ENCODE measurements around the gene PTPN9.

PTPN9 gene

GRCh38 chr15:75425966-75426500 lies 153.1 kb downstream of the PTPN9 start:
- no peak for TF ChIP-seq GATA2 (IDR thresholded peaks at IDR 0.05; ENCODE audit: low read depth, low read length)

GRCh38 chr15:75422554-75422953 lies 156.6 kb downstream of the PTPN9 start:
- no peak for TF ChIP-seq GATA3 (IDR thresholded peaks at IDR 0.05; ENCODE audit: low read depth, low read length)
- TF ChIP-seq GATA2 (IDR thresholded peaks at IDR 0.05; ENCODE audit: low read depth, low read length): no peak

GRCh38 chr15:75420698-75421097 lies 158.4 kb downstream of the PTPN9 start:
- TF ChIP-seq GATA2 (IDR thresholded peaks at IDR 0.05; ENCODE audit: low read depth, low read length): no peak
- TF ChIP-seq GATA3 (IDR thresholded peaks at IDR 0.05; ENCODE audit: low read depth, low read length): no peak

- no peak for TF ChIP-seq GATA2 (IDR thresholded peaks at IDR 0.05; ENCODE audit: low read depth, low read length)
- no peak for TF ChIP-seq GATA3 (IDR thresholded peaks at IDR 0.05; ENCODE audit: low read depth, low read length)
Observed at GRCh38 chr15:75416584-75416983, 162.5 kb downstream of the PTPN9 start.

All from SH-SY5Y (cell line).